HL-60 (cell line): ENCODE data around the gene MAD1L1.

Source experiments
- DNase-seq, 2 experiments: peaks; one replicate each; pipeline ENCODE4 v3.0.0-alpha.2; 2010 to 2020; ENCODE audit warnings: low read depth in 1 of 2, low spot score in 1 of 2
- H3K27ac ChIP-seq: fragments of 250-450 bp; sonication (Bioruptor Pico); replicated peaks from 2 replicates; pipeline ENCODE4 v1.5.1; 2020; ENCODE audit warnings: mild to moderate bottlenecking, moderate library complexity
- H3K27me3 ChIP-seq: fragments of 250-450 bp; sonication (Bioruptor Pico); 2 replicates; pipeline ENCODE4 v1.5.1; 2021; ENCODE audit warnings: mild to moderate bottlenecking, moderate library complexity; ENCODE audit not compliant: insufficient read depth, poor library complexity, severe bottlenecking
- H3K4me3 ChIP-seq: replicated peaks from 2 replicates; pipeline ENCODE4 v1.5.1; 2011; ENCODE audit warnings: mild to moderate bottlenecking, control low read depth, low read length; ENCODE audit not compliant: insufficient read depth
- GABPA ChIP-seq: IDR thresholded peaks from 2 replicates; pipeline ENCODE4 v1.6.1; 2012; ENCODE audit warnings: low read depth
- POLR2AphosphoS5 ChIP-seq: IDR thresholded peaks from 2 replicates; pipeline ENCODE4 v1.6.1; 2012; ENCODE audit warnings: low read depth
- SPI1 ChIP-seq: IDR thresholded peaks from 2 replicates; pipeline ENCODE4 v1.6.1; 2012; ENCODE audit warnings: low read depth, mild to moderate bottlenecking, borderline replicate concordance
- TF ChIP-seq, protein P1 (sequence below): IDR thresholded peaks from one replicate; pipeline ENCODE4 v1.5.1; 2011; ENCODE audit warnings: low read length, control low read depth, inconsistent platforms; ENCODE audit not compliant: insufficient read depth
- TF ChIP-seq, protein P2 (sequence below): IDR thresholded peaks from 2 replicates; pipeline ENCODE4 v1.6.1; 2012; ENCODE audit warnings: low read depth; ENCODE audit not compliant: insufficient replicate concordance

MAD1L1 gene

DNA sequence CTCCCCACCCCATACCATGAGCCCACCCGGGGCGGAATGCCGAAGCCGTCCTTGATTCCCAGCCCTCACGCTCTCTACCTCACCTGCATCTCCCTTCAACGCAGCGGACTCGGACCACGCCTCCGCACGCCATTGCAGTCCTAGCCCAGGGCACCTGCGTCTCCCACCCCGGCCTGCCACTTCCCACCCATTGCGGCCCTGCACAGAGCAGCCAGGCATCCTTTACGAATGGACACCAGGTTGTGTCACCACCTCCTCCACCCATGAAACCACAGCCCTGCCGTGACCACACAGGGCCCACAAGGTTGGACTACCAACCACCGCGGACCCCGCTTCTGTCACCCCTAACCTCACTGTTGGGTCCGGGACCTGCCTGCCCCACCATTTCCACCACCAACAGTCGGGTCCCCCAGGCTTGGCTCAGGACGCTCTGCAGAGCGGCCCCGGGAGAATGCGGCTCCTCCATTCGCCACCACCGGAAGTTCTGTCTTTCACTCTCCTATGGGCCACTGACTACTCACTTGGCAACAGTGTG lies 232.5 kb downstream of the MAD1L1 start:
- H3K27ac ChIP-seq, result no peak overlapping the region
- TF ChIP-seq SPI1, result no peak
- no peak for TF ChIP-seq GABPA
- no peak for TF ChIP-seq POLR2AphosphoS5
- TF ChIP-seq, protein P1, sequence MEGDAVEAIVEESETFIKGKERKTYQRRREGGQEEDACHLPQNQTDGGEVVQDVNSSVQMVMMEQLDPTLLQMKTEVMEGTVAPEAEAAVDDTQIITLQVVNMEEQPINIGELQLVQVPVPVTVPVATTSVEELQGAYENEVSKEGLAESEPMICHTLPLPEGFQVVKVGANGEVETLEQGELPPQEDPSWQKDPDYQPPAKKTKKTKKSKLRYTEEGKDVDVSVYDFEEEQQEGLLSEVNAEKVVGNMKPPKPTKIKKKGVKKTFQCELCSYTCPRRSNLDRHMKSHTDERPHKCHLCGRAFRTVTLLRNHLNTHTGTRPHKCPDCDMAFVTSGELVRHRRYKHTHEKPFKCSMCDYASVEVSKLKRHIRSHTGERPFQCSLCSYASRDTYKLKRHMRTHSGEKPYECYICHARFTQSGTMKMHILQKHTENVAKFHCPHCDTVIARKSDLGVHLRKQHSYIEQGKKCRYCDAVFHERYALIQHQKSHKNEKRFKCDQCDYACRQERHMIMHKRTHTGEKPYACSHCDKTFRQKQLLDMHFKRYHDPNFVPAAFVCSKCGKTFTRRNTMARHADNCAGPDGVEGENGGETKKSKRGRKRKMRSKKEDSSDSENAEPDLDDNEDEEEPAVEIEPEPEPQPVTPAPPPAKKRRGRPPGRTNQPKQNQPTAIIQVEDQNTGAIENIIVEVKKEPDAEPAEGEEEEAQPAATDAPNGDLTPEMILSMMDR, result no peak
- TF ChIP-seq, protein P2, sequence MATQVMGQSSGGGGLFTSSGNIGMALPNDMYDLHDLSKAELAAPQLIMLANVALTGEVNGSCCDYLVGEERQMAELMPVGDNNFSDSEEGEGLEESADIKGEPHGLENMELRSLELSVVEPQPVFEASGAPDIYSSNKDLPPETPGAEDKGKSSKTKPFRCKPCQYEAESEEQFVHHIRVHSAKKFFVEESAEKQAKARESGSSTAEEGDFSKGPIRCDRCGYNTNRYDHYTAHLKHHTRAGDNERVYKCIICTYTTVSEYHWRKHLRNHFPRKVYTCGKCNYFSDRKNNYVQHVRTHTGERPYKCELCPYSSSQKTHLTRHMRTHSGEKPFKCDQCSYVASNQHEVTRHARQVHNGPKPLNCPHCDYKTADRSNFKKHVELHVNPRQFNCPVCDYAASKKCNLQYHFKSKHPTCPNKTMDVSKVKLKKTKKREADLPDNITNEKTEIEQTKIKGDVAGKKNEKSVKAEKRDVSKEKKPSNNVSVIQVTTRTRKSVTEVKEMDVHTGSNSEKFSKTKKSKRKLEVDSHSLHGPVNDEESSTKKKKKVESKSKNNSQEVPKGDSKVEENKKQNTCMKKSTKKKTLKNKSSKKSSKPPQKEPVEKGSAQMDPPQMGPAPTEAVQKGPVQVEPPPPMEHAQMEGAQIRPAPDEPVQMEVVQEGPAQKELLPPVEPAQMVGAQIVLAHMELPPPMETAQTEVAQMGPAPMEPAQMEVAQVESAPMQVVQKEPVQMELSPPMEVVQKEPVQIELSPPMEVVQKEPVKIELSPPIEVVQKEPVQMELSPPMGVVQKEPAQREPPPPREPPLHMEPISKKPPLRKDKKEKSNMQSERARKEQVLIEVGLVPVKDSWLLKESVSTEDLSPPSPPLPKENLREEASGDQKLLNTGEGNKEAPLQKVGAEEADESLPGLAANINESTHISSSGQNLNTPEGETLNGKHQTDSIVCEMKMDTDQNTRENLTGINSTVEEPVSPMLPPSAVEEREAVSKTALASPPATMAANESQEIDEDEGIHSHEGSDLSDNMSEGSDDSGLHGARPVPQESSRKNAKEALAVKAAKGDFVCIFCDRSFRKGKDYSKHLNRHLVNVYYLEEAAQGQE, result no peak
- H3K4me3 ChIP-seq, result no peak overlapping the region
- no peaks in the 10 kb centered on the region for H3K27me3 ChIP-seq
- no peak for DNase-seq

DNA sequence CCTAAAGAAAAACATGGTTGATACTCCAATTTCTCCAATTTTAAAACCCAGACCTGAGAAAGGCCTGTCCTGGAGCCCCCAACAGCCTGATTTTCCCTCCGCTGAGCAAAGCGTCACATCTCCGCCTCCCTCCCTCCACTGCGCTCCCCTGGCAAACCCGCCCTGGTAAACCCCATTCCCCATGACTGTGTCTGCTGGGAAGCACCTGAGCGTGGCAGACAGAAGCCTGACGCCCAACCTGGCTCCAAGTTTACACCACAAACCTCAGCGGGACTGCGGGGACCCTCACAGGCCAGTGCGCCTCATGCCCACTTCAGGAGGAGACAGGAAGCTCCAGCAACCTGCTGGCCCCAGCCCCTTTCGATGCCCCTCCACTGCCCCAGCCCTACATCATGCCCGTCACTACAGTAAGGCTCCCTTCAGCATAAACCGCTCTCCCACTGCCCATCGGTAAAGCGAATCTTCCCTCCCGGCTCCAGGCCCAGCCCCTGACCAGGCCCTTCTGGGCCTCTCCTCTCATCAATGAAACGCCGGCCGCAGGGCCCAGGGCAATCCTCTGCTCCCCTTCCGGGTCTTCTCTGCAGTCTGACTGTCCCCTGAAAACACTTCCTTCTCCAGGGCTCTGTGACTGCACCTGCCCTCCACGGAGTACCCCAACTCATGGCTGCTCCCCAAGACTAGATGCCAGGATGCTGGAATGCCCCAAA lies 233.3 kb downstream of the MAD1L1 start:
- TF ChIP-seq, protein P2, result no peak
- TF ChIP-seq, protein P1, result no peak
- TF ChIP-seq GABPA (no peak), SPI1 (no peak), POLR2AphosphoS5 (no peak)
- no peak overlapping the region for H3K27ac ChIP-seq
- DNase-seq, result no peak

DNA sequence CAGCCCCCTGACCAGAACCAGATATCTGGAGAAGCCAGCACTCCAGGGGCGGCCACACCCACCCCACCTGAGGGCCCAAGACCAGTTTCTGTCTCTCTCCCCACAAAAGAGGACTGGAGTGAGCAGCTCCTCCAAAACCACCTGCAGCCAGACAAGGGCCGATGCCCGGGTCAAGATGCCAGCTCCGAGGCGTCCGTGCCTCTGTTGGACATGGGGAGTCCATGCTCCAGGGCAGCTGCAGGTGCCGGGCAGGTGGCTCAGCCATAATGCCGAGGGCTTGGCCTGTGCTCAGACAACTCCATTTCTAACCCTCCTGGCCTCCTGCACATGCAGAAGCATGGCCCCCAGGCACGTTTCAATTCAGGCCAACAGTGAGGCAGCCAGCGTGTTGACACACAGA lies 234.6 kb downstream of the MAD1L1 start:
- no peak overlapping the region for H3K4me3 ChIP-seq
- DNase-seq, result no peak
- TF ChIP-seq GABPA (no peak), POLR2AphosphoS5 (no peak), SPI1 (no peak)
- TF ChIP-seq, protein P2, result no peak
- TF ChIP-seq, protein P1, result no peak
- no peak overlapping the region for H3K27ac ChIP-seq
- H3K27me3 ChIP-seq, result no peaks in the 10 kb centered on the region

More for the DNA sequence above, 233.3 kb downstream of the MAD1L1 start:
- no peaks in the 10 kb centered on the region for H3K27me3 ChIP-seq
- H3K4me3 ChIP-seq, result no peak overlapping the region
